Hepatocyte (in vitro differentiated cells): ENCODE results near the gene NFIX. TPM values are rescaled to one million over a fixed set of nuclear protein-coding genes. Genes with fewer than 3 reads are reported as not detected.

ENCODE experiments used
- DNase-seq: peaks from one replicate; pipeline ENCODE4 v3.0.0-alpha.2; 2016; ENCODE audit warnings: low spot score
- H2AFZ ChIP-seq: fragments of 200-600 bp; sonication (generic); 2 replicates; pipeline ENCODE4 v1.6.0; 2016; ENCODE audit warnings: antibody characterized with exemption, mild to moderate bottlenecking
- H3K27ac ChIP-seq: fragments of 200-600 bp; sonication (generic); 2 replicates; pipeline ENCODE4 v1.5.1; 2016; ENCODE audit warnings: mild to moderate bottlenecking
- H3K27me3 ChIP-seq: fragments of 200-600 bp; sonication (generic); 2 replicates; pipeline ENCODE4 v1.6.1; 2016
- H3K36me3 ChIP-seq: fragments of 200-600 bp; sonication (generic); replicated peaks from 2 replicates; pipeline ENCODE4 v1.5.1; 2016; ENCODE audit warnings: low read depth; ENCODE audit not compliant: insufficient read depth
- H3K4me1 ChIP-seq: fragments of 200-600 bp; sonication (generic); 2 replicates; pipeline ENCODE4 v1.5.1; 2016; ENCODE audit warnings: mild to moderate bottlenecking, moderate library complexity; ENCODE audit not compliant: insufficient read depth
- H3K4me2 ChIP-seq: fragments of 200-600 bp; sonication (generic); 2 replicates; pipeline ENCODE4 v1.6.0; 2016
- H3K4me3 ChIP-seq: fragments of 200-600 bp; sonication (generic); 2 replicates; pipeline ENCODE4 v1.5.1; 2016; ENCODE audit warnings: mild to moderate bottlenecking
- H3K79me2 ChIP-seq: fragments of 200-600 bp; sonication (generic); 2 replicates; pipeline ENCODE4 v1.6.0; 2017; ENCODE audit warnings: mild to moderate bottlenecking
- H3K9me2 ChIP-seq: fragments of 200-600 bp; sonication (generic); replicated peaks from 2 replicates; pipeline ENCODE4 v1.6.0; 2017; ENCODE audit warnings: mild to moderate bottlenecking; ENCODE audit not compliant: insufficient read depth
- H3K9me3 ChIP-seq: fragments of 200-600 bp; sonication (generic); 2 replicates; pipeline ENCODE4 v1.5.1; 2016; ENCODE audit warnings: low read depth, mild to moderate bottlenecking
- H4K20me1 ChIP-seq: fragments of 200-600 bp; sonication (generic); 2 replicates; pipeline ENCODE4 v1.6.0; 2016; ENCODE audit warnings: mild to moderate bottlenecking; ENCODE audit not compliant: insufficient read depth, poor library complexity, severe bottlenecking
- EZH2 ChIP-seq: fragments of 200-600 bp; sonication (generic); IDR thresholded peaks from 2 replicates; pipeline ENCODE4 v1.6.1; 2016; ENCODE audit warnings: antibody characterized with exemption, mild to moderate bottlenecking, borderline replicate concordance
- EZH2phosphoT487 ChIP-seq: fragments of 200-600 bp; sonication (generic); IDR thresholded peaks from one replicate; pipeline ENCODE4 v1.6.1; 2018; ENCODE audit warnings: antibody characterized with exemption, mild to moderate bottlenecking, low read depth, moderate library complexity; ENCODE audit not compliant: unreplicated experiment, severe bottlenecking
- WGBS: methylation state at CpG from one replicate; pipeline ENCODE4 v1.1.6; 2016; ENCODE audit warnings: low lambda C conversion rate; ENCODE audit errors: missing lambda C conversion rate; 5-methylcytosine and 5-hydroxymethylcytosine counted together
- polyA plus RNA-seq: library from polyadenylated mRNA; unstranded; fragments of >200 nt; fragmentation: Nextera tagmentation; extraction: Ambion mirVana; gene quantifications from 2 replicates; pipeline ENCODE4 v1.2.1, GENCODE V29; 2016
- total RNA-seq: library from RNA; depleted of rRNA; stranded (reverse); fragments of >200 nt; gene quantifications from 2 replicates; pipeline ENCODE4 v1.2.3, GENCODE V29; 2014
- TF ChIP-seq, protein P1 (sequence below): fragments of 200-600 bp; sonication (generic); IDR thresholded peaks from 2 replicates; pipeline ENCODE4 v1.5.1; 2016; ENCODE audit warnings: antibody characterized with exemption, mild to moderate bottlenecking; ENCODE audit not compliant: poor library complexity

Gene NFIX
- total and polyA plus RNA-seq, 2 experiments from 2014 or later, result 10.2 to 12.8 TPM

DNA sequence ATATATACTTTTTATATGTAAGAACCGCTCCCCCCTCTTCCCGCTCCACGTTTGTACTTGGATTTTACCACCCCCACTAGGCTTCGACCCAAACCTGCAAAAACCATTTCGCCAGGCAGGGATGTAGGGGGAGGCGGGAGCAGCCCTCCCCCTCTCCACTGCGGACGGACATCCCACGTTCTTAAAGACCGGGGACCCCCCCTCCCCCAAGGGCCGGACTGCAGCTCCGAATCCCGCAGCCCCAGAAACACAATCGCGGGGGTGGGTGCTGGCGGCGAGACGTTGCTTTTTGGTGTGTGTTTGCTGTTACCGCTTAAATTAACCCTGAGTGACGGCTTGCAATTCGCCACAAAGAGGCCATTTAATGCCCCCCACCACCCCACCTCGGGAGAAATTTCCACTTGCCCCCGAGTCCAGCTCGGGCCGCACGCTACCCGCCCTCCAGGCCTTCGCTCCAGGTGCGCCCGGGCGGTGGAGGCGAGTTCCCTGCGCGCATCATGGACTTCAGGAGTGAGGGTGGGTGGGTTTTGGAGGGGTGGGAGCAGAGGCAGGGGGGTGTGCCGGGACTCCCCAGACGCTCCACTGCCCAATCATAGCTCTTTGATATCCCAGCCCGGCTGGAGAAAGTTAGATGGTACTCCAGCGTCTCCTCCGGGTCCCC is 15.8 kb downstream of the NFIX start:
- H3K9me3 ChIP-seq, result no peaks in the 10 kb centered on the region
- H4K20me1 ChIP-seq, result peaks cover 87% of the 10 kb centered on the region
- peaks cover 23% of the 10 kb centered on the region for H3K4me1 ChIP-seq
- H2AFZ ChIP-seq, result no peak overlapping the region
- peaks cover 31% of the 10 kb centered on the region for H3K79me2 ChIP-seq
- H3K27ac ChIP-seq, result no peak overlapping the region
- no peak overlapping the region for H3K4me3 ChIP-seq
- WGBS, result 26% methylated on average over 39 of the region's 39 CpGs
- TF ChIP-seq, protein P1, sequence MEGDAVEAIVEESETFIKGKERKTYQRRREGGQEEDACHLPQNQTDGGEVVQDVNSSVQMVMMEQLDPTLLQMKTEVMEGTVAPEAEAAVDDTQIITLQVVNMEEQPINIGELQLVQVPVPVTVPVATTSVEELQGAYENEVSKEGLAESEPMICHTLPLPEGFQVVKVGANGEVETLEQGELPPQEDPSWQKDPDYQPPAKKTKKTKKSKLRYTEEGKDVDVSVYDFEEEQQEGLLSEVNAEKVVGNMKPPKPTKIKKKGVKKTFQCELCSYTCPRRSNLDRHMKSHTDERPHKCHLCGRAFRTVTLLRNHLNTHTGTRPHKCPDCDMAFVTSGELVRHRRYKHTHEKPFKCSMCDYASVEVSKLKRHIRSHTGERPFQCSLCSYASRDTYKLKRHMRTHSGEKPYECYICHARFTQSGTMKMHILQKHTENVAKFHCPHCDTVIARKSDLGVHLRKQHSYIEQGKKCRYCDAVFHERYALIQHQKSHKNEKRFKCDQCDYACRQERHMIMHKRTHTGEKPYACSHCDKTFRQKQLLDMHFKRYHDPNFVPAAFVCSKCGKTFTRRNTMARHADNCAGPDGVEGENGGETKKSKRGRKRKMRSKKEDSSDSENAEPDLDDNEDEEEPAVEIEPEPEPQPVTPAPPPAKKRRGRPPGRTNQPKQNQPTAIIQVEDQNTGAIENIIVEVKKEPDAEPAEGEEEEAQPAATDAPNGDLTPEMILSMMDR, result no peak
- TF ChIP-seq EZH2phosphoT487 (peak; percentile 45), EZH2 (peak; percentile 62)
- H3K27me3 ChIP-seq, result peaks cover 93% of the 10 kb centered on the region
- H3K4me2 ChIP-seq, result no peak overlapping the region
- no peaks in the 10 kb centered on the region for H3K9me2 ChIP-seq
- DNase-seq, result no peak
- no peaks in the 10 kb centered on the region for H3K36me3 ChIP-seq

DNA sequence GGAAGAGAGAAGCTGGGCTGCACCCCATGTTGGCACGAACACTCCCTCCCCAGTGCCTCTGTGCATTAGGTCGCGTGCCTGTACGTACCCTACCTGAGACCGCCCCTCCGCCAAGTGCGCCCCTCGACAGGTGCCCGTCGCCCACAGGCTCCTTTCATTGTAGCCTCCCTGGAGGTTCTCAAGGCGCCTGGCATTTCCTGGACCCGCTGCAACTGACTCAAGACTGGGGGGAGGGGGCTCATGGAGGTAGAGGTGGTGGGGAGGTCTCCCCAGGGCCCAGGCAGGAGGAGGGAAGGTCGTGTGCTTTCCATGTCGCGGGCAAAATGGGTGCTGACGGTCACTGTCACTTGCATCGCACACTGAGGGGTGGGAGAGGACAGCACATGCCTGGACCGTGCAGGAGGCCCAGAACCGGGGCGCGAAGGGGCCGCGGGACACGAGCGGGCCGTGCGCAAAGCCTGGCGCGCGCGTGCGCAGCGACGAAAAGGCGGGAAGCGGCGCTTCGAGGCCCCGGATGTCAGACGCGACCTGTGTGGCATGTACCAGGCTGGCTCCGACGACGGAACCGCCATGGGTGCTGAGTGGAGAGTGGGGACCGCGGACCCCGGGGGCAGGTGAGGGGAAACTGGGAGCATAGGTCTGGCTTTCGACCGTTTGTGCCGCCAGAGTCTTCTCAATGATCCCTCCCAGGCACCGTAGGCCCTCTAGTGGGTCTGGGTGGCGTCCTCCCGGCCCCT is 16.5 kb downstream of the NFIX start:
- Histone ChIP-seq H3K36me3 (no peaks in the 10 kb centered on the region), H3K4me1 (peaks cover 27% of the 10 kb centered on the region), H3K4me2 (no peak overlapping the region), H4K20me1 (peaks cover 83% of the 10 kb centered on the region), H2AFZ (no peak overlapping the region), H3K27ac (no peak overlapping the region), H3K27me3 (peaks cover 93% of the 10 kb centered on the region), H3K4me3 (no peak overlapping the region), H3K79me2 (peaks cover 37% of the 10 kb centered on the region), H3K9me2 (no peaks in the 10 kb centered on the region), H3K9me3 (no peaks in the 10 kb centered on the region)
- no peak for DNase-seq
- TF ChIP-seq, protein P1, result no peak
- TF ChIP-seq EZH2phosphoT487 (peak; percentile 48), EZH2 (peak; percentile 21)
- WGBS, result 13% methylated on average over 46 of the region's 54 CpGs

DNA sequence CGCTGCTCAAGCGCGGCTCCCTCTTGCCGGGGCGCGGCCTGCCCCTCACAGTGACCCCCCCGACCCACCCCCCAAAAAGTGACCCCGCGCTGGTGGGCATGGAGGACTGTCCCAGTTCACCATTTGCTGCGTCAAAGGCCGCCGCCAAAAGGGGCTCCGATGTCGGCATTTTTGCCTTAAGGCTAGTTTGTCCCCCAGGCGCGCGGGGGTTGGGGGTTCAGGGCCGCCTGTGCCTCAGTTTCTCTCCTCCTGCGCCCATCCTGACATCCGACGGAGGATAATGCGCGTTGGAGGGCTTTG is 17.1 kb downstream of the NFIX start:
- H2AFZ ChIP-seq, result peak overlapping the region; percentile 29
- no peak overlapping the region for H3K4me3 ChIP-seq
- WGBS, result 14% methylated on average over 22 of the region's 23 CpGs
- peaks cover 40% of the 10 kb centered on the region for H3K79me2 ChIP-seq
- H3K36me3 ChIP-seq, result no peaks in the 10 kb centered on the region
- H3K4me1 ChIP-seq, result peaks cover 30% of the 10 kb centered on the region
- no peak overlapping the region for H3K27ac ChIP-seq
- no peak for DNase-seq
- TF ChIP-seq EZH2phosphoT487, result no peak
- no peak for TF ChIP-seq EZH2
- TF ChIP-seq, protein P1, result no peak
- peak overlapping the region; percentile 74 for H3K4me2 ChIP-seq
- no peaks in the 10 kb centered on the region for H3K9me3 ChIP-seq
- H3K27me3 ChIP-seq, result peaks cover 97% of the 10 kb centered on the region
- peaks cover 86% of the 10 kb centered on the region for H4K20me1 ChIP-seq
- H3K9me2 ChIP-seq, result no peaks in the 10 kb centered on the region
